DND-41 (cell line): ENCODE results near the gene KRT73.

Source experiments
- ATAC-seq: fragments of 200-7000 bp; cut with Tn5 transposase; 3 replicates; pipeline ENCODE4 v1.9.1; 2021; ENCODE audit warnings: low read depth; ENCODE audit not compliant: insufficient read depth
- DNase-seq: peaks from one replicate; pipeline ENCODE4 v3.0.0-alpha.2; 2020
- H2AFZ ChIP-seq: 2 replicates; pipeline ENCODE4 v1.6.0; 2012; ENCODE audit warnings: low read depth, low read length
- H3K27ac ChIP-seq: 2 replicates; pipeline ENCODE4 v1.5.1; 2012; ENCODE audit warnings: low read length, inconsistent platforms
- H3K27me3 ChIP-seq: fragments of 200-600 bp; sonication (generic); 2 replicates; pipeline ENCODE4 v1.6.0; 2012; ENCODE audit warnings: low read length, mild to moderate bottlenecking, inconsistent platforms; ENCODE audit not compliant: insufficient read depth, poor library complexity
- H3K36me3 ChIP-seq: 2 replicates; pipeline ENCODE4 v1.5.1; 2012; ENCODE audit warnings: low read length, inconsistent platforms; ENCODE audit not compliant: insufficient read depth
- H3K4me1 ChIP-seq: 2 replicates; pipeline ENCODE4 v1.5.1; 2012; ENCODE audit warnings: mild to moderate bottlenecking, low read length; ENCODE audit not compliant: insufficient read depth
- H3K4me2 ChIP-seq: 2 replicates; pipeline ENCODE4 v1.6.0; 2012; ENCODE audit warnings: mild to moderate bottlenecking, moderate library complexity, low read length, inconsistent platforms; ENCODE audit not compliant: insufficient read depth
- H3K4me3 ChIP-seq, 2 experiments: fragments of 200-600 bp in 1 of 2; shearing (Covaris generic) in 1 of 2; 2 replicates each; pipeline ENCODE4 v1.5.1; 2012 to 2016; ENCODE audit warnings: inconsistent platforms in 2 of 2, low read length in 2 of 2, mild to moderate bottlenecking in 2 of 2, low read depth in 1 of 2, moderate library complexity in 1 of 2
- H3K79me2 ChIP-seq: 2 replicates; pipeline ENCODE4 v1.6.0; 2012; ENCODE audit warnings: low read length, inconsistent platforms; ENCODE audit not compliant: insufficient read depth
- H3K9ac ChIP-seq: 2 replicates; pipeline ENCODE4 v1.6.0; 2012; ENCODE audit warnings: low read depth, mild to moderate bottlenecking, inconsistent platforms, low read length, moderate library complexity
- H3K9me3 ChIP-seq: 2 replicates; pipeline ENCODE4 v1.5.1; 2012; ENCODE audit warnings: low read length, moderate library complexity, mild to moderate bottlenecking, inconsistent platforms; ENCODE audit not compliant: insufficient read depth, severe bottlenecking
- H4K20me1 ChIP-seq: 2 replicates; pipeline ENCODE4 v1.6.0; 2012; ENCODE audit warnings: low read length; ENCODE audit not compliant: insufficient read depth
- CTCF ChIP-seq: IDR thresholded peaks from 2 replicates; pipeline ENCODE4 v1.5.1; 2012; ENCODE audit warnings: borderline replicate concordance, low read length, moderate library complexity, mild to moderate bottlenecking; ENCODE audit not compliant: poor library complexity, severe bottlenecking; ENCODE audit errors: extremely low read depth
- EZH2 ChIP-seq: IDR thresholded peaks from 3 replicates; pipeline ENCODE4 v1.6.1; 2012; ENCODE audit warnings: borderline replicate concordance, low read depth, mild to moderate bottlenecking, moderate library complexity, low read length, inconsistent platforms; ENCODE audit not compliant: severe bottlenecking

Gene KRT73

DNA sequence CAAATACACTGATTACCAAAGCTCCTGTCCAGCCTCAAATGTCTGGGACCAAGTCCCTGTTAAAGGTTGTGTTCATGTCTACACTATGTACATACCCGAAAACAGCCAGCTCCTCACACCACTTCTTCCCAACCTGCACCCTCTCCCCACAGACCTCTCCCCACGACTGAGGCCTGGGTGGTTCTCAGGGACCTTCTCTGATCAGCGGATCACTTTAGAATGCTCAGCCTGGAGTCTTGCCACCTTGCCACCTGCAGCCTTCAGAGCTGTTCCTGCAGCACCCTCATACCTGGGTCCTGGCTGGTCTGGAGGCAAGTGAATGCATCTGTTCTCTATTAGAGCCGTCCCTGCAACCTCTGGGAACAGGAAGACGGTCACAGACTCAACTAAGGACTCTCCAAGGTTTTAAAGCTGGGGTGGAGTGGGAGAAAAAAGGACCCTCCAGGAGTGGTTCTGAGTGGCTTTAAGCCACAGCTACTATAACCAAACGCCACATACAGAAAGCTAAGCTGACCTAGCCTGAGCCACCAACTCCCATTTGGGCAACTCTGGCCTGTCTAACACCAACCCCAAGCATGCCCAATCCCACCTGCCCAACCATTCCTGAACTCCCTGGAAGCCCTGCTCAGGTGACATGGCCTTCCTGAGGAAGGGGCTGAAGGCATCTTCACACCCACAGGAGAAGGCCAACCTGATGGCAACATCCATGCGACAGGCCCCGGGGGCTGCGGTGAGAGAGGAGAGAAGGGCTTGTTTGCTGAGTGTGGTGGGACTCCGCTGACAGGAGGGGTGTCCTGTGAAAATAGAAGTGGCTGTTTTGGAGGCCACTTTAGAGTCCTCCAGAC is 25.1 kb upstream of the KRT73 start:
- H4K20me1 ChIP-seq: peaks cover 3% of the 10 kb centered on the region
- DNase-seq: no peak
- H3K27ac ChIP-seq: no peak overlapping the region
- no peaks in the 10 kb centered on the region for H3K36me3 ChIP-seq
- no peaks in the 10 kb centered on the region for H3K4me1 ChIP-seq
- no peaks in the 10 kb centered on the region for H3K9me3 ChIP-seq
- no peak for TF ChIP-seq EZH2
- no peak for TF ChIP-seq CTCF
- no peaks in the 10 kb centered on the region for H3K79me2 ChIP-seq
- H3K9ac ChIP-seq: no peak overlapping the region
- no peak overlapping the region for H2AFZ ChIP-seq
- ATAC-seq: no peak
- H3K4me2 ChIP-seq: no peak overlapping the region
- H3K4me3 ChIP-seq: no peak overlapping the region
- H3K27me3 ChIP-seq: peaks cover 38% of the 10 kb centered on the region

DNA sequence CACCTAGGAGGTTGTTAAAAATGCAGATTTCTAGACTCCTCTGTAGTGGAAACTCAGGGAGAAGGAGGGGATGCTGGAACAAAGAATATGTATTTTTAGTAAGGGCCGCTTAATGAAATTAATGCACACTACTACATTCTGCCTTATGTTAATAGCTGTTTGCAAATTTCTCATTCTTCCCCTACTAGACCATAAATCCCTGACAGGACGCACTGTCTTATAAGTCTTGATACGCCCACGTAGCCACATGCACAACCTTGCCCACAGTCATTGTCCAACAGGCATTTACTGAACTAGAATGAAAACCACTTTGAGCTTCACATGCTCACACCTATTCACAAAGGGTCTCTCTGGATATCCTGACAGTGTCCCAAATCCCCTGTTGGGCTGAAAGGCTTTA is 23.1 kb upstream of the KRT73 start:
- no peak for TF ChIP-seq EZH2
- no peak for TF ChIP-seq CTCF
- Histone ChIP-seq H3K79me2 (no peaks in the 10 kb centered on the region), H3K36me3 (no peaks in the 10 kb centered on the region), H3K4me2 (no peak overlapping the region), H2AFZ (no peak overlapping the region), H3K9ac (no peak overlapping the region), H3K27ac (no peak overlapping the region), H3K4me3 (no peak overlapping the region), H3K27me3 (peaks cover 33% of the 10 kb centered on the region), H4K20me1 (peaks cover 3% of the 10 kb centered on the region), H3K9me3 (no peaks in the 10 kb centered on the region), H3K4me1 (no peaks in the 10 kb centered on the region)
- DNase-seq: no peak
- no peak for ATAC-seq

DNA sequence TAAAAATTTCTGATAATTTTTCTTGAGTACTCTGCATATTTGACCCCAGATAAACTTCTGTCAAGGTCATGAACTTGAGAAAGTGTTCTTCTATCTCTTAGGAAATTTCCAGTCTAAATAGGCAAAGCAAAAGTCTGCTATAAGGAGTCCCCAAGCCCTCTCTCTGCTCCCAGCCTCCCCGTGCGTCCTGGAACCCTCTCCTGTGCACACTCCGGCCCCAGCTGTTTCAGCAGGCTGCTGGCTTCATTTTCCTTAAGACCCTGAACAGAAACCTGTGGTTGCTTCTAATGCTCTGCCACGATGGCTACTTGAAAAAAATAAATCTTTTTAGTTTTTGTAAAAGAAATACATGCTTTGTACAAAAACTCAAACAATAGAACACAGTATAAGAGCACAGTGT is 18.9 kb upstream of the KRT73 start:
- no peaks in the 10 kb centered on the region for H3K79me2 ChIP-seq
- H3K4me2 ChIP-seq: no peak overlapping the region
- H3K36me3 ChIP-seq: no peaks in the 10 kb centered on the region
- no peaks in the 10 kb centered on the region for H3K9me3 ChIP-seq
- TF ChIP-seq CTCF (no peak), EZH2 (no peak)
- H3K9ac ChIP-seq: no peak overlapping the region
- ATAC-seq (no peak), DNase-seq (no peak)
- H3K27ac ChIP-seq: no peak overlapping the region
- H3K4me1 ChIP-seq: no peaks in the 10 kb centered on the region
- no peak overlapping the region for H3K4me3 ChIP-seq
- H2AFZ ChIP-seq: no peak overlapping the region
- 0 out of 2 replicates have a peak, but pooled peaks cover 4% of the 10 kb centered on the region for H4K20me1 ChIP-seq
- peaks cover 12% of the 10 kb centered on the region for H3K27me3 ChIP-seq
